AG04449 (cell line): Measurements from ENCODE around the gene NRXN2.

Source experiments
- CTCF ChIA-PET: fragments of 350-600 bp; formaldehyde crosslinking; extraction: SDS; loops from one replicate; lab custom pipeline; 2021; ENCODE audit warnings: antibody characterized with exemption; lab: Yijun Ruan, JAX
- POLR2A ChIA-PET: fragments of 400-600, 350-600 bp; formaldehyde crosslinking; extraction: SDS; loops from one replicate; lab custom pipeline; 2020; ENCODE audit warnings: antibody characterized with exemption, inconsistent platforms; lab: Yijun Ruan, JAX
- DNase-seq: peaks from one replicate; pipeline ENCODE4 v3.0.0-alpha.2; 2010; ENCODE audit warnings: low read depth, low spot score
- H3K4me3 ChIP-seq: 2 replicates; pipeline ENCODE4 v1.5.1; 2011; ENCODE audit warnings: low read depth, mild to moderate bottlenecking, control low read depth, low read length
- TF ChIP-seq, protein P1 (sequence below): IDR thresholded peaks from one replicate; pipeline ENCODE4 v1.5.1; 2011; ENCODE audit warnings: mild to moderate bottlenecking, moderate library complexity, low read length, control low read depth, inconsistent platforms; ENCODE audit not compliant: insufficient read depth; ENCODE audit errors: missing control alignments

Gene NRXN2

DNA sequence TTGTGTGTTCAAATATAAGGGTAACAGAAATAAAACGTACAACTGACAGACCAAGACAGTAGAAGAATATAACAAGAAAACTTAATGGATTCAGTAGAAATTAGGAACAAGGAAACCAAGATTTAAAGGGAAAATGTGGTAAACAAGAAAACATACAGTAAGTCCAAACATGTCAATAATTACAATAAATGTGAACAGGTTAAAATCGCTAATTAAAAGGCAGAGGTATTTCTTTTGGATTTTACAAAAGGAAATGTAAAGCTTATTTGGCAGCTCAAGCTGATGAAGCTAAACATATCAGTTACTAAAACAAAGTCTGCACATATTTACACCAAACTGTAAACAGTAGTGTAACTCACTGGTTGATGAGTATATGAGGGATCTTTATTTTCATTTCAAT is 134.3 kb downstream of the NRXN2 start:
- CTCF ChIA-PET, result interaction anchor here (1.0 kb wide), 1 partner anchor 44 kb away, joined by 3 read pairs; no protein-coding TSS in a partner anchor
- TF ChIP-seq, protein P1, sequence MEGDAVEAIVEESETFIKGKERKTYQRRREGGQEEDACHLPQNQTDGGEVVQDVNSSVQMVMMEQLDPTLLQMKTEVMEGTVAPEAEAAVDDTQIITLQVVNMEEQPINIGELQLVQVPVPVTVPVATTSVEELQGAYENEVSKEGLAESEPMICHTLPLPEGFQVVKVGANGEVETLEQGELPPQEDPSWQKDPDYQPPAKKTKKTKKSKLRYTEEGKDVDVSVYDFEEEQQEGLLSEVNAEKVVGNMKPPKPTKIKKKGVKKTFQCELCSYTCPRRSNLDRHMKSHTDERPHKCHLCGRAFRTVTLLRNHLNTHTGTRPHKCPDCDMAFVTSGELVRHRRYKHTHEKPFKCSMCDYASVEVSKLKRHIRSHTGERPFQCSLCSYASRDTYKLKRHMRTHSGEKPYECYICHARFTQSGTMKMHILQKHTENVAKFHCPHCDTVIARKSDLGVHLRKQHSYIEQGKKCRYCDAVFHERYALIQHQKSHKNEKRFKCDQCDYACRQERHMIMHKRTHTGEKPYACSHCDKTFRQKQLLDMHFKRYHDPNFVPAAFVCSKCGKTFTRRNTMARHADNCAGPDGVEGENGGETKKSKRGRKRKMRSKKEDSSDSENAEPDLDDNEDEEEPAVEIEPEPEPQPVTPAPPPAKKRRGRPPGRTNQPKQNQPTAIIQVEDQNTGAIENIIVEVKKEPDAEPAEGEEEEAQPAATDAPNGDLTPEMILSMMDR, result no peak
- no peak overlapping the region for H3K4me3 ChIP-seq
- POLR2A ChIA-PET, result no interaction called here
- DNase-seq, result no peak

DNA sequence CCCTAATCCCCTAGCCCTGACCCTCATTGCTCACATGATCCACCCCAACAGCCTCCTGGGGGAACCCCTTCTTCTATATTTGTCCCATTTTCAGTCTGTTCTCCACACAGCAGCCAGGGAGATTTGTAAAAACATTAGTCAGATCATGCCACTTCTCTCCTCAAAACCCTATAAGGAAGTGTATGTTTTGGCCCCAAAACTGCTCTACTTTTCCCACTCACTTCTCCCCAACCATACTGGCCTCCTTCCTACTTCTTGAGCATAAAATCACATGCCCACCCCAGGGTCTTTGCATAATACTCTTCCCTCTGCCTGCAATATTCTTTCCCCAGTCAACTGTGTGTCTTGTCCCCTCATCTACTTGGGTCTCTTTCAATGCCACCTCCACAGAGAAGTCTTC is 136.6 kb downstream of the NRXN2 start:
- ChIA-PET CTCF (interaction anchor here (1.0 kb wide), 1 partner anchor 65 kb away, joined by 3 read pairs; no protein-coding TSS in a partner anchor), POLR2A (no interaction called here)
- no peak overlapping the region for H3K4me3 ChIP-seq
- DNase-seq, result no peak
- TF ChIP-seq, protein P1, result no peak

DNA sequence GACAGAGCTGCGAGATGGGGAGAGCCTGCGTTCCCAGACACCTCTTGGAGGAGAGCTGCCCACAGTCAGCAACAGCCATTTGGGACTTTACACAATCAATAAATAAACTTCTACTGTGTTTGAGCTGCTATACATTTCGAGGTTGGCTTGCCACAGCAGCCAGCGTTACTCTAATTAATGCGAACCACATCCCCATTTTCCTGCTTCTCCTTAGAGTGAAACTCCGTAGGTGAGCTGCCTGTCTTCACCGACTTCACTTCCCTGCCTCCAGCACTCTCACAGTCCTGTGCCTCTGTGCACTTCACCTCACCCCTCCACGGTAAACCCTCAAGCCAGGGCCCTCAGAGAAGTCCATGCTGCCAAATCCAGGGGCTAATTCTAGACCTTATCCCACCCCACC is 137.8 kb downstream of the NRXN2 start:
- POLR2A ChIA-PET, result no interaction called here
- DNase-seq, result no peak
- TF ChIP-seq, protein P1, result no peak
- H3K4me3 ChIP-seq, result no peak overlapping the region
- CTCF ChIA-PET, result interaction anchor here (0.6 kb wide), 1 partner anchor 97 kb away, joined by 3 read pairs; no protein-coding TSS in a partner anchor

DNA sequence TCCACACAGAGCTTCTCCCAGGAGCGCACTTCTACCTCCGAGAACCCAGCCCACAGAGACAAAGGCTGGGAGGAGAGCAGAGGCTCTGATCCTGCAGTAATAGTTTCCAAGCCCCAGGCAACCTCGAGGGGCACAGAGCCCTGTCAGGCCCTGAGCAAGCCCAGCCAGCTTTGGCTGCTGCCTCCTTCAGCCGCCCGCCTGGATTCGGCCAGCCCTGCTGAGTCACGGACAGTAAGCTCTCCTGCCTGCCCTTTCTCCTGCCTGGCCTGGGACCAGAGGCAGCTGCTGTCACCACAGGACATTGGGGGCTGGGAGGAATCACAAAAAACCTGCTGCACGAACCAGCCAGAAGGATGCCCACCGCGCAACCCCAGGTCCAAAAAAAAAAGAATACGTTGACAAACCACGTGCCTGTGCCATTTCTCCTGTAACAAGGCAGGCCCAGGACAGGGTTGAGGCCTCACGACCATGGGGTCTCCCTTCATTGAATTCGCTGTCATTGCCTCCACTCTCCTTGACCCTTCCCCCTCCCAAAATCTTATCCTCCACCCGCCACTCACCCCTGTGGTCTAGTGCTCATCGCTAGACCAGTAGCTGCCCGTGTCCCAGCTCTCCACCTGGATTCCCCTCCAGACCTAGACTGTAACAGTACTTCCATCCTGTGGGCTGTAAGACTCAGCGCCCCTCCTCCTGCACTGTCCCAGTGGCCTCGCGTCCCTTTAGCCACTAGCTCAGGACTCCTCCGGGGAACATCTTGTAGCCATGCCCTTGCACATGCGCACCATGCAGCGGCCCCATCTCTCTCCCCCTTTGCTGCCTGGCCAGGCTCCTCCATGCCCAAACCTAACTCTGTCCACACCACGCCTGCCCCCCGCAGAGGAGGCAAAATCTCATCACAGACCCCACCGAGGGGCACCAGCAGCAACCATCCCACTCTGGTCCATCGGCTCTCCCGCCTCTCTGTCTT is 139.4 kb downstream of the NRXN2 start:
- POLR2A ChIA-PET, result no interaction called here
- CTCF ChIA-PET, result interaction anchor here (0.7 to 1.4 kb wide), 2 partner anchors 69 to 134 kb away, joined by 3 to 4 read pairs; no protein-coding TSS in a partner anchor
- no peak overlapping the region for H3K4me3 ChIP-seq
- DNase-seq, result no peak
- TF ChIP-seq, protein P1, result no peak

DNA sequence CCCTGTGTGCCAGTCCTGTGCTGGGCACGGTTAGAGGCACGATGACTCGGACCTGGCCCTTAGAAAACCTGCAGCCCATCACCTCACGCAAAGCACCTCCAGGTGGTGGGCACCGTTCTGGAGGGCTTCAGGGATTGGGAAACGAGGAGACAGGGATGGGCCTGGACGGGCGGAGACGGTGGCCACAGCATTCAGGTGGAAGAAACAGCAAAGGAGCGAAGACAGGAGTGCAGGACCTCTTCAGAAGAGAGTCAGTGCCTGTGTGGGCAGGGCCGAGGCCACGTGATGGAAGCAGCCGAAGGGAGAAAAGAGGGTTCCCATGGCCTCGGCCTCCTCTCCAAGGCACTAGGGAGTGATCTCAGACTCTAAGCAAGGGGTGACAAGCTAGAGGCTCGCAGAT is 140.1 kb downstream of the NRXN2 start:
- ChIA-PET POLR2A (no interaction called here), CTCF (interaction anchor here (1.4 kb wide), 1 partner anchor 133 kb away, joined by 4 read pairs; no protein-coding TSS in a partner anchor)

More for the DNA sequence above, 140.1 kb downstream of the NRXN2 start:
- DNase-seq, result no peak
- TF ChIP-seq, protein P1, result no peak
- H3K4me3 ChIP-seq, result no peak overlapping the region
